K562 (cell line): Measurements from ENCODE around the gene HAPLN3. TPM values are rescaled to one million over a fixed set of nuclear protein-coding genes. Genes with fewer than 3 reads are reported as not detected.

Experiments
- ATAC-seq: fragments of 200-7000 bp; cut with Tn5 transposase; 3 replicates; pipeline ENCODE4 v1.9.1; 2020; ENCODE audit warnings: moderate library complexity
- BruUV-seq: library from RNA; stranded (reverse); fragments of 400-500 nt; replicated peaks from 2 replicates; lab custom pipeline; 2021; lab: Mats Ljungman, UMichigan
- CTCF ChIA-PET: fragments of 300-600 bp; formaldehyde crosslinking; extraction: SDS; loops from one replicate; lab custom pipeline; 2021; ENCODE audit warnings: low intra/inter-chr PET ratio; lab: Yijun Ruan, JAX
- POLR2A ChIA-PET: fragments of 300-600, 350-650 bp; sonication (Branson Sonifier 250); formaldehyde crosslinking; extraction: SDS; loops from one replicate; lab custom pipeline; 2021; ENCODE audit warnings: antibody characterized with exemption, inconsistent platforms; lab: Yijun Ruan, JAX
- DNase-seq, 4 experiments: peaks; one replicate each; pipeline versions ENCODE4 v3.0.0 to v3.0.0-alpha.2; 2011 to 2018; ENCODE audit warnings: low spot score in 3 of 4, mixed read lengths in 3 of 4; ENCODE audit errors: extremely low read depth in 1 of 4
- FAIRE-seq: peaks from 2 replicates; lab custom pipeline; 2011; peaks lifted over from hg19 to GRCh38; lab: Jason Lieb, UNC
- H2AFZ ChIP-seq: 2 replicates; pipeline ENCODE4 v1.6.0; 2011; ENCODE audit warnings: low read depth, low read length, control low read depth, inconsistent platforms
- H3K27ac ChIP-seq: fragments of 200-600 bp; 3 replicates; pipeline ENCODE4 v1.8.0; 2011; ENCODE audit warnings: low read depth, mild to moderate bottlenecking, control low read depth, inconsistent platforms, low read length, moderate library complexity, mixed read lengths; ENCODE audit errors: extremely low read depth
- H3K27me3 ChIP-seq, 2 experiments: fragments of 300-600 bp in 1 of 2; 2 replicates in 1 of 2; 3 replicates in 1 of 2; pipeline versions ENCODE4 v1.6.0 to v1.8.0; 2011; ENCODE audit warnings: inconsistent platforms in 2 of 2, low read length in 2 of 2, mild to moderate bottlenecking in 1 of 2, mixed read lengths in 1 of 2, moderate library complexity in 1 of 2; ENCODE audit not compliant: control insufficient read depth in 2 of 2, insufficient read depth in 2 of 2
- H3K36me3 ChIP-seq: fragments of 300-600 bp; 3 replicates; pipeline ENCODE4 v1.8.0; 2011; ENCODE audit warnings: mild to moderate bottlenecking, low read length, inconsistent platforms; ENCODE audit not compliant: control insufficient read depth, insufficient read depth
- H3K4me1 ChIP-seq, 2 experiments: fragments of 200-600 bp in 1 of 2; replicated peaks in 1 of 2; 2 replicates in 1 of 2; 3 replicates in 1 of 2; pipeline versions ENCODE4 v1.5.1 to v1.8.0; 2011; ENCODE audit warnings: inconsistent platforms in 2 of 2, low read length in 2 of 2, mild to moderate bottlenecking in 1 of 2, mixed read lengths in 1 of 2, moderate library complexity in 1 of 2; ENCODE audit not compliant: control insufficient read depth in 2 of 2, insufficient read depth in 2 of 2
- H3K4me2 ChIP-seq: 2 replicates; pipeline ENCODE4 v1.6.1; 2011; ENCODE audit warnings: low read length, control low read depth, inconsistent platforms, mixed read lengths; ENCODE audit not compliant: insufficient read depth
- H3K4me3 ChIP-seq: fragments of 200-600 bp; sonication (generic), shearing (Covaris generic); 2 replicates; pipeline ENCODE4 v1.5.1; 2016; ENCODE audit warnings: control low read depth, inconsistent platforms
- H3K79me2 ChIP-seq: fragments of 200-600 bp; 3 replicates; pipeline ENCODE4 v1.8.0; 2011; ENCODE audit warnings: low read length, inconsistent platforms; ENCODE audit not compliant: control insufficient read depth, insufficient read depth
- H3K9ac ChIP-seq, 2 experiments: 2 replicates each; pipeline versions ENCODE4 v1.6.0 to v1.6.1; 2011; ENCODE audit warnings: low read depth in 2 of 2, low read length in 2 of 2, control low read depth in 1 of 2, inconsistent platforms in 1 of 2, mild to moderate bottlenecking in 1 of 2, mixed read lengths in 1 of 2; ENCODE audit not compliant: insufficient read depth in 1 of 2
- H3K9me1 ChIP-seq: one replicate; pipeline ENCODE4 v1.6.0; 2011; ENCODE audit warnings: inconsistent platforms, mild to moderate bottlenecking, low read length, moderate library complexity; ENCODE audit not compliant: control insufficient read depth, insufficient read depth
- H3K9me3 ChIP-seq: replicated peaks from 2 replicates; pipeline ENCODE4 v1.5.1; 2011; ENCODE audit warnings: low read depth, low read length, inconsistent platforms; ENCODE audit not compliant: control insufficient read depth, insufficient read depth
- H4K20me1 ChIP-seq: replicated peaks from 2 replicates; pipeline ENCODE4 v1.6.1; 2011; ENCODE audit warnings: low read length, inconsistent platforms, mixed read lengths; ENCODE audit not compliant: control insufficient read depth, insufficient read depth
- ARHGAP35 ChIP-seq: fragments of 450-650 bp; IDR thresholded peaks from 2 replicates; pipeline ENCODE4 v1.6.1; 2018; ENCODE audit not compliant: partially characterized antibody
- CBX3 ChIP-seq, 2 experiments: IDR thresholded peaks; 1 replicate in 1 of 2; 2 replicates in 1 of 2; pipeline ENCODE4 v1.6.1; 2012; ENCODE audit warnings: inconsistent platforms in 2 of 2, low read length in 2 of 2, borderline replicate concordance in 1 of 2, control low read depth in 1 of 2
- GATAD2B ChIP-seq: fragments of 450-650 bp; IDR thresholded peaks from 2 replicates; pipeline ENCODE4 v1.6.1; 2017; ENCODE audit warnings: mild to moderate bottlenecking, borderline replicate concordance
- HMGN3 ChIP-seq: IDR thresholded peaks from 2 replicates; pipeline ENCODE4 v1.6.1; 2011; ENCODE audit warnings: borderline replicate concordance, low read depth, mild to moderate bottlenecking, mixed read lengths, low read length; ENCODE audit not compliant: insufficient read length; ENCODE audit errors: extremely low read depth
- JUNB ChIP-seq: fragments of 450-650 bp; formaldehyde crosslinking; conservative IDR thresholded peaks from 2 replicates; pipeline ENCODE4 v1.4.0; 2020; ENCODE audit warnings: mild to moderate bottlenecking
- JUND ChIP-seq, 2 experiments: IDR thresholded peaks; 2 replicates in 1 of 2; 3 replicates in 1 of 2; pipeline ENCODE4 v1.6.1; 2011; ENCODE audit warnings: borderline replicate concordance in 2 of 2, low read depth in 2 of 2, low read length in 2 of 2, improper control_type of control experiment in 1 of 2, missing biosample characterization in 1 of 2, missing genetic modification characterization in 1 of 2, missing genetic modification reagents in 1 of 2
- MAFG ChIP-seq: fragments of 450-650 bp; conservative IDR thresholded peaks from 2 replicates; pipeline ENCODE4 v1.6.1; 2016; ENCODE audit warnings: missing genetic modification characterization, missing compliant biosample characterization
- MAFK ChIP-seq: IDR thresholded peaks from 2 replicates; pipeline ENCODE4 v1.6.1; 2011; ENCODE audit warnings: low read length, improper control_type of control experiment
- MEF2D ChIP-seq: conservative IDR thresholded peaks from 2 replicates; pipeline ENCODE4 v1.6.1; 2016; ENCODE audit warnings: low read depth, missing genetic modification characterization, missing compliant biosample characterization
- MEIS2 ChIP-seq: fragments of 450-650 bp; IDR thresholded peaks from 2 replicates; pipeline ENCODE4 v1.6.1; 2014; ENCODE audit warnings: mild to moderate bottlenecking; ENCODE audit not compliant: partially characterized antibody
- MYC ChIP-seq, 2 experiments: fragments of 250-450 bp in 1 of 2; sonication (Bioruptor Pico) in 1 of 2; IDR thresholded peaks; 2 replicates each; pipeline versions ENCODE4 v1.5.1 to v1.6.1; 2012 to 2021; ENCODE audit warnings: low read depth in 2 of 2, borderline replicate concordance in 1 of 2, improper control_type of control experiment in 1 of 2, low read length in 1 of 2, mild to moderate bottlenecking in 1 of 2, moderate library complexity in 1 of 2
- NBN ChIP-seq: fragments of 450-650 bp; IDR thresholded peaks from 2 replicates; pipeline ENCODE4 v1.6.1; 2016; ENCODE audit warnings: low read depth, mild to moderate bottlenecking
- NFRKB ChIP-seq: fragments of 450-650 bp; IDR thresholded peaks from 2 replicates; pipeline ENCODE4 v1.6.1; 2016; ENCODE audit warnings: low read depth
- SMARCC2 ChIP-seq: fragments of 450-650 bp; IDR thresholded peaks from 2 replicates; pipeline ENCODE4 v1.6.1; 2017; ENCODE audit warnings: antibody characterized with exemption, moderate library complexity, mild to moderate bottlenecking, low read depth
- TAF7 ChIP-seq: fragments of 450-650 bp; IDR thresholded peaks from 2 replicates; pipeline ENCODE4 v1.6.1; 2016; ENCODE audit warnings: missing genetic modification characterization, missing compliant biosample characterization
- ZNF239 ChIP-seq: fragments of 250-450 bp; sonication (Bioruptor Pico); IDR thresholded peaks from 2 replicates; pipeline ENCODE4 v1.4.0; 2020; ENCODE audit warnings: mild to moderate bottlenecking
- ZNF408 ChIP-seq: fragments of 250-450 bp; sonication (Bioruptor Pico); IDR thresholded peaks from 2 replicates; pipeline ENCODE4 v1.4.0; 2020; ENCODE audit warnings: low read depth, mild to moderate bottlenecking, moderate library complexity
- ZNF830 ChIP-seq: fragments of 250-450 bp; sonication (Bioruptor Pico); IDR thresholded peaks from 2 replicates; pipeline ENCODE4 v1.5.0; 2021; ENCODE audit warnings: mild to moderate bottlenecking
- WGBS: fragments of 100-300 bp; shearing (Covaris generic); methylation state at CpG from one replicate; pipeline ENCODE4 v1.1.6; 2016; ENCODE audit warnings: low coverage, mixed read lengths; ENCODE audit not compliant: insufficient coverage; ENCODE audit errors: missing lambda C conversion rate; 5-methylcytosine and 5-hydroxymethylcytosine counted together
- in situ Hi-C: fragments of 300-500 bp; cut with MboI; formaldehyde crosslinking; loops from 4 replicates; pipeline ENCODE4 v1.15.0; 2018; ENCODE audit warnings: inconsistent platforms, mixed read lengths
- intact Hi-C: fragments of 100-400 bp; cut with micrococcal nuclease; formaldehyde crosslinking; loops from 2 replicates; pipeline ENCODE4 v1.14.2; 2022
- polyA plus RNA-seq, 8 experiments: library from polyadenylated mRNA; depleted of rRNA in 4 of 8; stranded (reverse) in 5 of 8; unstranded in 3 of 8; fragments of >200 nt; fragmentation: Nextera tagmentation in 2 of 8; fragmentation: Illumina TruSeq in 1 of 8; extraction: Ambion mirVana in 2 of 8; extraction: Trizol in 1 of 8; gene quantifications; 2 replicates each; pipeline versions ENCODE4 v1.2.1 to v1.2.3, GENCODE V29; 2011 to 2014; ENCODE audit warnings: inconsistent platforms in 1 of 8, missing spikeins in 1 of 8
- total RNA-seq, 7 experiments: library from RNA; depleted of rRNA in 6 of 7; stranded (reverse); fragments of >200 nt in 6 of 7; fragmentation: Illumina TruSeq in 2 of 7; extraction: Trizol in 2 of 7; gene quantifications; 2 replicates each; pipeline versions ENCODE4 v1.2.1 to v1.2.3, GENCODE V29; 2011 to 2021; ENCODE audit warnings: low replicate concordance in 1 of 7
- TF ChIP-seq, protein P1 (sequence below), 2 experiments: fragments of 200-800 bp in 1 of 2; sonication (Bioruptor generic) in 1 of 2; sonication (generic) in 1 of 2; formaldehyde crosslinking in 1 of 2; IDR thresholded peaks in 1 of 2; conservative IDR thresholded peaks in 1 of 2; 2 replicates each; pipeline versions ENCODE4 v1.5.0 to v1.6.1; 2016 to 2020; ENCODE audit warnings: missing compliant biosample characterization in 1 of 2, missing genetic modification characterization in 1 of 2, missing genetic modification reagents in 1 of 2

The HAPLN3 gene
- total and polyA plus RNA-seq, 9 of the 15 experiments (the other 6 are each of a cell fraction or from before 2014, with no cell fraction given): 0.04 to 2.4 (median 0.65) TPM

- no peak for TF ChIP-seq HMGN3
- TF ChIP-seq MEIS2: no peak
- no peak for TF ChIP-seq NFRKB
- 0 out of 2 replicates have a peak, but pooled peaks have one; percentile 4 for TF ChIP-seq SMARCC2
- no peak for TF ChIP-seq GATAD2B
- TF ChIP-seq MAFG (tag): no peak
- TF ChIP-seq MEF2D (tag): peak; percentile 12; the same call in 1 of the 2 replicates
- no peak for TF ChIP-seq ARHGAP35
Observed at GRCh38 chr15:88939486-88939806, 44.1 kb upstream of the HAPLN3 start (continued).

DNA sequence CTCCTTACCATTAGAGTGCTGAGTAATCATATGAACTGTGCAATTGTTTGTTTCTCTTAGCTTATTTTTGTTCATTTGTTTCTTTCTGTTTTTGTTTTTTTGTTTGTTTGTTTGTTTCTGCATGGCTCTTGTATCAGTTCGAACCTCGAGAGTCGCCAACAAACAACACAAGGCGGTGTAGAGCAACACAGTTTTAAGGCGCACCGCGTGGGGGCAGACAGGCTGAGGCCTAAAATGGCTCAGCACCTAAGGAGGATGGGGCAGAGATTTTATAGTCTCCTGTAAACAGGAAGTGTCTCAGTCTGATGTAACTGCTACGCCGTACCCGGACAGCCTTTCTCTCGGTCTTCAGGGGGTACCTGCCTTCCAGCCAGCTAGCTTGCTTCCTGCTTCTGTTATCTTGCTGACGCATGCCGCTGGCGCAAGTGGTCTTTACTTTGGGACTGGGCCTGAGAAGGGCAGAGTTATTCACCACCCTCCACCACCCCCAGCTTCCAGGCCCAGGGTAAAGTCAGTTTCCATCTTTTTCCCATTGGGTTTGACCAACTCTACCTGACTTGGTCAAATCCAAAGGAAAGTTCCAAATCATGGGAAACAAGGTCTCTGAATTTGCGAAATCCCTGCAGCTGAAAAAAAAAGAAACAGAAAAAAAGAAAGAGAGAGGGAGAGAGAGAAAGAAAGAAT, 43.6 kb upstream of the HAPLN3 start:
- in situ Hi-C loops: no loop called here
- Histone ChIP-seq H3K79me2 (no peaks in the 10 kb centered on the region), H3K9ac (peak overlapping the region in 1 of 2 experiments; percentile 23; a peak in 3 of 4 replicates), H3K9me3 (no peaks in the 10 kb centered on the region; the same call in 1 of the 2 replicates), H2AFZ (peak overlapping the region; percentile 91), H3K4me3 (no peak overlapping the region), H3K4me1 (peaks cover 6 to 20% of the 10 kb centered on the region in 2 experiments; a peak in 4 of 5 replicates), H3K27ac (peak overlapping the region; percentile 71), H4K20me1 (no peaks in the 10 kb centered on the region), H3K27me3 (no peaks in the 10 kb centered on the region), H3K36me3 (no peaks in the 10 kb centered on the region), H3K4me2 (peak overlapping the region; percentile 56), H3K9me1 (no peaks in the 10 kb centered on the region)
- ATAC-seq (peak; percentile 94), DNase-seq (peak; percentile 34 to 87 (median 50)), FAIRE-seq (peak; percentile 84)
- ChIA-PET POLR2A (interaction anchor here (0.6 to 1.9 kb wide), 3 partner anchors 15 to 27 kb away, joined by 4 to 7 read pairs (median 5); no protein-coding TSS in a partner anchor), CTCF (no interaction called here)
- TSS peak; percentile 94 for BruUV-seq
- intact Hi-C loops: loop anchor here (2.0 to 5.0 kb wide), 3 partner anchors 34 to 66 kb away; no protein-coding TSS in a partner anchor
- WGBS: 31% methylated on average over 15 of the region's 15 CpGs
- peak; percentile 64; the same call in 1 of the 2 replicates for TF ChIP-seq MYC (IDR thresholded peaks at IDR 0.05; ENCODE audit: low read depth, low read length)
- no peak for TF ChIP-seq MYC (CRISPR knock-in tag; IDR thresholded peaks at IDR 0.05; ENCODE audit: borderline replicate concordance, low read depth)
- TF ChIP-seq JUND (IDR thresholded peaks at IDR 0.05; ENCODE audit: borderline replicate concordance, low read depth, low read length): peak; percentile 64; the same call in 1 of the 2 replicates
- TF ChIP-seq JUND (tag; IDR thresholded peaks at IDR 0.05; ENCODE audit: borderline replicate concordance, low read depth, low read length): peak; percentile 75; the same call in 2 of the 3 replicates
- no peak for TF ChIP-seq JUNB
- peak; percentile 42; the same call in 1 of the 2 replicates for TF ChIP-seq TAF7 (tag)
- TF ChIP-seq CBX3 (IDR thresholded peaks at IDR 0.05; ENCODE audit: borderline replicate concordance in 1 of 2, low read length in 2 of 2): peak in 1 of 2 experiments; percentile 87; a peak in 2 of 3 replicates
- TF ChIP-seq, protein P1, sequence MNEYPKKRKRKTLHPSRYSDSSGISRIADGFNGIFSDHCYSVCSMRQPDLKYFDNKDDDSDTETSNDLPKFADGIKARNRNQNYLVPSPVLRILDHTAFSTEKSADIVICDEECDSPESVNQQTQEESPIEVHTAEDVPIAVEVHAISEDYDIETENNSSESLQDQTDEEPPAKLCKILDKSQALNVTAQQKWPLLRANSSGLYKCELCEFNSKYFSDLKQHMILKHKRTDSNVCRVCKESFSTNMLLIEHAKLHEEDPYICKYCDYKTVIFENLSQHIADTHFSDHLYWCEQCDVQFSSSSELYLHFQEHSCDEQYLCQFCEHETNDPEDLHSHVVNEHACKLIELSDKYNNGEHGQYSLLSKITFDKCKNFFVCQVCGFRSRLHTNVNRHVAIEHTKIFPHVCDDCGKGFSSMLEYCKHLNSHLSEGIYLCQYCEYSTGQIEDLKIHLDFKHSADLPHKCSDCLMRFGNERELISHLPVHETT (CRISPR knock-in tag; conservative IDR thresholded peaks at IDR 0.05 in 1 of 2, IDR thresholded peaks at IDR 0.05 in 1 of 2): peak in 1 of 2 experiments; percentile 76; a peak in 2 of 4 replicates
- no peak for TF ChIP-seq ZNF830 (CRISPR knock-in tag)
- TF ChIP-seq ZNF408 (CRISPR knock-in tag): no peak
- TF ChIP-seq NBN: peak; percentile 67; the same call in 1 of the 2 replicates
- peak; percentile 64 for TF ChIP-seq ZNF239 (CRISPR knock-in tag)
- TF ChIP-seq MAFK: peak; percentile 13; the same call in 1 of the 2 replicates
